Astrocyte of the cerebellum (primary cell): ENCODE results near the gene BCAM.

Experiments used
- DNase-seq: peaks from one replicate; pipeline ENCODE4 v3.0.0-alpha.2; 2011; ENCODE audit warnings: low read depth
- H3K4me3 ChIP-seq: 2 replicates; pipeline ENCODE4 v1.5.1; 2011; ENCODE audit warnings: mild to moderate bottlenecking, low read depth, low read length, moderate library complexity
- in situ Hi-C: cut with HindIII; loops from 2 replicates; pipeline ENCODE4 v1.10.0; 2017; ENCODE audit warnings: low sequenced_read_pairs
- TF ChIP-seq, protein P1 (sequence below): IDR thresholded peaks from 2 replicates; pipeline ENCODE4 v1.5.1; 2012; ENCODE audit warnings: low read length, low read depth, moderate library complexity, mild to moderate bottlenecking; ENCODE audit errors: missing control alignments

BCAM gene

DNA sequence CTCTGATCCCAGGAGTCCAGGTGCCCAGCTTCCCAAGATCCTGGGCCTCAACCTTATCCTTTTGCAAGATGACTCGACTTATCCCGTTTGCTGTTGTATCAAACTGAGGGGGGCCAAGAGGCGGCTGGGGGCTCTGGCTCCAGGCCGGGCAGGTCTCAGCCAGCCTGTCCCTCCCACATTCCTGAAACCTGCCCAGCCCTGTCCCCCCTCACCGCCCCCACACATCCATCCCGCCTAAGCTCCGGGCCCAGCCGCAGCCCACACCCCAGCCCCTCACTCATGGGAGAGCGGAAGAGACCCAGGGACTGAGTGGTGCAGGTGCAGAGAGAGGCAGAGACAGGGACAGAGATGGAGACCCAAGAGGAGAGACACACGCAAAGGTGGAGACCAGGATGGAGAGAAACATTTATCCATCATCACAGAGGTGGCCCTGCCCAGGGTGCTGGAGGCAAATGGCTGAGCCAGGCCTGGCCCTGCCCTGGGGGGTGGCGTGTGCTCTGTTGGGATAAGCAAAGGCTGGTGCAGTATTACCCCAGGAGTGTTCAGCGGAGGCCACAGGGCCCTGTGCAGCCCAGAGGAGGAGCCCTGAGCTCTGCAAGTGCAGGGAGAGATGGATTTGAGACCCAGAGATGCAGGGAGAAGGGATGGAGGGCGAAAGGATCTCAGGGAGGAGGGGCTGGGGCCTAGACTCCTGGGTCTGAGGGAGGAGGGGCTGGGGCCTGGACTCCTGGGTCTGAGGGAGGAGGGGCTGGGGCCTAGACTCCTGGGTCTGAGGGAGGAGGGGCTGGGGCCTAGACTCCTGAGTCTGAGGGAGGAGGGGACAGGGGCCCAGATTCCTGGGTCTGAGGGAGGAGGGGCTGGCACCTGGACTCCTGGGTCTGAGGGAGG, 1.6 kb downstream of the BCAM start:
- in situ Hi-C loops = no loop called here
- TF ChIP-seq, protein P1, sequence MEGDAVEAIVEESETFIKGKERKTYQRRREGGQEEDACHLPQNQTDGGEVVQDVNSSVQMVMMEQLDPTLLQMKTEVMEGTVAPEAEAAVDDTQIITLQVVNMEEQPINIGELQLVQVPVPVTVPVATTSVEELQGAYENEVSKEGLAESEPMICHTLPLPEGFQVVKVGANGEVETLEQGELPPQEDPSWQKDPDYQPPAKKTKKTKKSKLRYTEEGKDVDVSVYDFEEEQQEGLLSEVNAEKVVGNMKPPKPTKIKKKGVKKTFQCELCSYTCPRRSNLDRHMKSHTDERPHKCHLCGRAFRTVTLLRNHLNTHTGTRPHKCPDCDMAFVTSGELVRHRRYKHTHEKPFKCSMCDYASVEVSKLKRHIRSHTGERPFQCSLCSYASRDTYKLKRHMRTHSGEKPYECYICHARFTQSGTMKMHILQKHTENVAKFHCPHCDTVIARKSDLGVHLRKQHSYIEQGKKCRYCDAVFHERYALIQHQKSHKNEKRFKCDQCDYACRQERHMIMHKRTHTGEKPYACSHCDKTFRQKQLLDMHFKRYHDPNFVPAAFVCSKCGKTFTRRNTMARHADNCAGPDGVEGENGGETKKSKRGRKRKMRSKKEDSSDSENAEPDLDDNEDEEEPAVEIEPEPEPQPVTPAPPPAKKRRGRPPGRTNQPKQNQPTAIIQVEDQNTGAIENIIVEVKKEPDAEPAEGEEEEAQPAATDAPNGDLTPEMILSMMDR = no peak
- DNase-seq = no peak
- H3K4me3 ChIP-seq = no peak overlapping the region

DNA sequence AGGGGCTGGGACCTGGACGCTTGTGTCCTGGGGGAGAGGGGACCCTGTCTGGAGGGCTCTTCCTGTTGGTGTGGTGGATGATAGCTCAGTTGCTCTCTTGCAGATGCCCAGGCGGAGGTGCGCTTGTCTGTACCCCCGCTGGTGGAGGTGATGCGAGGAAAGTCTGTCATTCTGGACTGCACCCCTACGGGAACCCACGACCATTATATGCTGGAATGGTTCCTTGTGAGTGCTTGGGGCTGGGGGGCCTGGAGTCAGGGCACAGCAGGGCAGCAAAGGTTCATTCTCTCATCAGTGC, 2.2 kb downstream of the BCAM start:
- no peak for DNase-seq
- H3K4me3 ChIP-seq = no peak overlapping the region
- TF ChIP-seq, protein P1 = no peak
- in situ Hi-C loops = no loop called here

DNA sequence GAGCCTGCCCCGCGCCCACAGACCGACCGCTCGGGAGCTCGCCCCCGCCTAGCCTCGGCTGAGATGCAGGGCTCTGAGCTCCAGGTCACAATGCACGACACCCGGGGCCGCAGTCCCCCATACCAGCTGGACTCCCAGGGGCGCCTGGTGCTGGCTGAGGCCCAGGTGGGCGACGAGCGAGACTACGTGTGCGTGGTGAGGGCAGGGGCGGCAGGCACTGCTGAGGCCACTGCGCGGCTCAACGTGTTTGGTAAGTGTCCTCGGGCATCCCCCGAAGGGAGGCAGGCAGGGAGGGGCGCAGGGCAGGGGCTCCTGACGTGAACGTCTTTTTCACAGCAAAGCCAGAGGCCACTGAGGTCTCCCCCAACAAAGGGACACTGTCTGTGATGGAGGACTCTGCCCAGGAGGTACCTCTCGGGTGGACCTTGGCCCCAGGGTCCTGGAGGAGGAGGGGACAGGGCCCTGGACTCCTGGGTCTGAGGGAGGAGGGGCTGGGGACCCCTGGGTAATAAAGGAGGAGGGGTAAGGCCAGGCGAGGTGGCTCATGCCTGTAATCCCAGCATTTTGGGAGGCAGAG, 3.3 kb downstream of the BCAM start:
- TF ChIP-seq, protein P1 = no peak
- H3K4me3 ChIP-seq = no peak overlapping the region
- DNase-seq = no peak
- in situ Hi-C loops = no loop called here

DNA sequence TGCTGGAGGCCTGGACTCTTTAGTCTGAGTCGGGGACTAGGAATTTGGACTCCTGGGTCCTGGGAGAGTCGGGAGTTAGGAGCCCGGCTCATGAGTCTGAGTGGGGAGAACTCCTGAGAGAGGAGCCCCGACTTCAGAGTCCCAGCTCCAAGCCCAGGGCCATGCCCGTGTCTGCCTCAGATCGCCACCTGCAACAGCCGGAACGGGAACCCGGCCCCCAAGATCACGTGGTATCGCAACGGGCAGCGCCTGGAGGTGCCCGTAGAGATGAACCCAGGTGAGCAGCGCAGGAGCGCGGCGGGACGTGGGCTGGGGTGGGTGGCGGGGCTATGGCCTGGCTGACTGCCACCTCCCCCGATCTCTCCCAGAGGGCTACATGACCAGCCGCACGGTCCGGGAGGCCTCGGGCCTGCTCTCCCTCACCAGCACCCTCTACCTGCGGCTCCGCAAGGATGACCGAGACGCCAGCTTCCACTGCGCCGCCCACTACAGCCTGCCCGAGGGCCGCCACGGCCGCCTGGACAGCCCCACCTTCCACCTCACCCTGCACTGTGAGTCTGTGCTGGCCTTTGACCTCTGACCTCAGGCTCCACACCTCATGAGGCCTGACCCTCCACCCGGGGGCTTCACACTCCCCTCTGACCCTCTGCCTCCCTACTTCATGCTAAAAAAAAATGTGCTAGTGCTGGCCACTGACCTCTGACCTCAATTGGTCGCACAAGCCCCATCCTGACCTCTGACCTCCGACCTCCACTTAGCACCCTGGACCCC, 4.4 kb downstream of the BCAM start:
- TF ChIP-seq, protein P1 = no peak
- in situ Hi-C loops = no loop called here
- no peak for DNase-seq
- no peak overlapping the region for H3K4me3 ChIP-seq

DNA sequence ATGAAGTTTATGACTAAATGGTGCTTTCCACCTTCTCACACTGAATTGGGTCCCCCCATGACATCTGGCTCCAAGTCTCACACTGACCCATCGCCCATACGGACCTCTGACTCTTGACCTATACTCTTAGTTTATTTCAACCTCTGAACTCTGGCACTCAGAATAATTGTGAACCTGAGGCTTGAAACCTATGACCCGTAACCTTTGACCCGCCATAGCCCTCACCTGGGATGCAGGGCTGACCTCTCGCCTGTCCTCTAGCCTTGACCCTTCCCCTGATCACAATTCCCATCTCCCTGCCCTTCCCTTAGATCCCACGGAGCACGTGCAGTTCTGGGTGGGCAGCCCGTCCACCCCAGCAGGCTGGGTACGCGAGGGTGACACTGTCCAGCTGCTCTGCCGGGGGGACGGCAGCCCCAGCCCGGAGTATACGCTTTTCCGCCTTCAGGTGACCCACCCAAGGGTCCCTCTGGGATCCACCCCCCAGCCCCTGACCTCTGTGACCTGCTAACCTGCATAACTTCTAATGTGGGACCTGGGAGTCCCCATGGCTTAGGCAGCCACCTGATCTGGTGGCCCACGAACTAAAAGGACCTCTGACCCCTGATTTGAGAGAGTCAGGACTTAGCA, 5.1 kb downstream of the BCAM start:
- no peak overlapping the region for H3K4me3 ChIP-seq
- in situ Hi-C loops = no loop called here
- no peak for DNase-seq
- TF ChIP-seq, protein P1 = no peak

DNA sequence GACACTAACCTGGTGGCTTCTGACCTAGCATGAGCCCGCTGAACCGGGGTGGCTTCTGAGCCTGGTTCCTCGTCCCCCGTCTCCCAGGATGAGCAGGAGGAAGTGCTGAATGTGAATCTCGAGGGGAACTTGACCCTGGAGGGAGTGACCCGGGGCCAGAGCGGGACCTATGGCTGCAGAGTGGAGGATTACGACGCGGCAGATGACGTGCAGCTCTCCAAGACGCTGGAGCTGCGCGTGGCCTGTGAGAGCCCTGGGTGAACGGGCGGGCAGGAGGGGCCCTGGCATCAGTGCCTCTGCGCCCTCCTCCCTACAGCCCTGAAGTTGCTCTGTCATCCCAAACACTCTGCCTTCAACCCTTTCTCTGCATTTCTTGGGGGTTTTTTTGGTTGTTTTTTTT, 5.6 kb downstream of the BCAM start:
- in situ Hi-C loops = no loop called here
- DNase-seq = no peak
- TF ChIP-seq, protein P1 = no peak
- no peak overlapping the region for H3K4me3 ChIP-seq
